Measurements from ENCODE around the gene IGF1R. TPM values are rescaled to one million over a fixed set of nuclear protein-coding genes. Genes with fewer than 3 reads are reported as not detected.

IGF1R gene
- total RNA-seq, 2 donors from 2014 or later, result 25.7 to 40.1 TPM

DNA sequence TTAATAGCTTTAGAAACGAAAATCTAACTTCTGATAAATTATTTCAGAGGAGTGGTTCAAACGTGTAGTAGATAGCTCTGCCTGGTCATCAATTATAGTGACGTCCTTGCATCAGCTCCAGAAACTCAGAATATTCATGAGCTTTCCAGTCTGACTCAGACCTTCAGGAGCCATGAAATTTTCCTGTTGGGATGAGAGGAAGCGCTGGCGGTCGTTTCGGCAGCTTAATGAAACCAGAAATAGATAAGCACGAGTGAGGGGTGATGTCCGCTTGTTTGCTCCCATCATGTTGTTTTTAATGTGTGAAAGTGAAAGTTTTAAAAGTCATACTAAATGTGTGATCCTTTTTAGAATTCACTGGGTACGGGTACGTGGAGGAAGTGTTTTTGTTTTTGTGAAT lies 218.2 kb downstream of the IGF1R start:
- Mint-ChIP-seq H3K4me1 (ENCODE audit: low read depth) (peaks cover 39% of the 10 kb centered on the region), H3K4me3 (peak overlapping the region; percentile 85 to 95), H3K27ac (peak overlapping the region; percentile 87), H3K36me3 (ENCODE audit: insufficient read depth in 2 of 2) (peaks cover 0 to 1% of the 10 kb centered on the region in 2 donors), H3K27me3 (ENCODE audit: low read depth) (no peaks in the 10 kb centered on the region), H3K9me3 (no peaks in the 10 kb centered on the region)
- DNase-seq (no peak), ATAC-seq (replicated peaks in 1 of 2) (no peak)

DNA sequence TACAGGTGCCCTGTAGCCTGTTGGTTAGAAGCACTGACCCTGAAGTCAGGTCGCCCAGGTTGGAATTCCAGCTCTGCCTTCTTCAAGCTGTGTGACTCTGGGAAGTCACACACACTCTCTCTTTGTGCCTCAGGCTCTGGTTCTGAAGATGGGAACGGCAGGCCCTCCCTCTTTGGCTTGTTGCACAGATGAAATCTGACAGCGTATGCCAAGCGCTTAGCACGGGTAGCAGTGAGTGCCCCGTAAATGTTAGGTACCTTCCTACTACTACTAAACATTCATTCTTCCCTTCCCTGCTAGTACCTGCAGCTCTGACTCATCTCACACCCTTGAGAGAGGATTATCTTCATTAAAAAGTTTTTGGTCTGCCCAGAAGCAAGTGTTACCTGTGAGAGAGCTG lies 220.2 kb downstream of the IGF1R start:
- no peaks in the 10 kb centered on the region for H3K27me3 Mint-ChIP-seq (ENCODE audit: low read depth)
- H3K4me1 Mint-ChIP-seq (ENCODE audit: low read depth), result peaks cover 48% of the 10 kb centered on the region
- no peaks in the 10 kb centered on the region for H3K9me3 Mint-ChIP-seq
- DNase-seq, result no peak
- no peak for ATAC-seq (replicated peaks in 1 of 2)
- H3K36me3 Mint-ChIP-seq (ENCODE audit: insufficient read depth in 2 of 2), result peaks cover 0 to 1% of the 10 kb centered on the region in 2 donors
- no peak overlapping the region for H3K27ac Mint-ChIP-seq
- no peak overlapping the region for H3K4me3 Mint-ChIP-seq

- no peak for ATAC-seq (replicated peaks in 1 of 2)
- H3K4me3 Mint-ChIP-seq, result no peak overlapping the region
- no peaks in the 10 kb centered on the region for H3K27me3 Mint-ChIP-seq (ENCODE audit: low read depth)
- DNase-seq, result no peak
- no peaks in the 10 kb centered on the region for H3K36me3 Mint-ChIP-seq (ENCODE audit: insufficient read depth in 2 of 2)
- H3K4me1 Mint-ChIP-seq (ENCODE audit: low read depth), result peaks cover 48% of the 10 kb centered on the region
- H3K9me3 Mint-ChIP-seq, result no peaks in the 10 kb centered on the region
- no peak overlapping the region for H3K27ac Mint-ChIP-seq
These were observed 222.4 kb downstream of the IGF1R start for GRCh38 chr15:98870788-98871187.

DNA sequence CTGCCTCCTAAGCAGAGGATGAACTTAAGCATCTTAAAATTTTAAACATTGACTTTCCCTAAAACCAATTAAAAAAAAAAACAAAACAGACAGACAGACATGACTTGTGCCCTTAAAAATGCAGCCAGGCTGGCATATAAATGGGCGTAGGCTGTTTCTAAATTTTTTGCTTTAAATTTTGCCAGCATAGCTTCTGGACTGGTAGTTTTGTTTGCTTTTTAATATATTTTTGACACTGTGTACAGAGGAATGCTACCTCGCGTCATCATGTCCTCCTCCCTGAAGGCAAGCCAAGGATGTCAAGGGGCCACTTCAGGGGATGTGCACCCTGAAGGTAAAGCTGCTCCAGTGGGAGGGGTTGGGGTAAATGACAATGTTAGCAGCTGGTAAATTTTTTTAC lies 224.4 kb downstream of the IGF1R start:
- Mint-ChIP-seq H3K4me1 (ENCODE audit: low read depth) (peaks cover 35% of the 10 kb centered on the region), H3K9me3 (no peaks in the 10 kb centered on the region), H3K36me3 (ENCODE audit: insufficient read depth in 2 of 2) (no peaks in the 10 kb centered on the region), H3K27ac (no peak overlapping the region), H3K4me3 (no peak overlapping the region), H3K27me3 (ENCODE audit: low read depth) (no peaks in the 10 kb centered on the region)
- no peak for ATAC-seq (replicated peaks in 1 of 2)
- no peak for DNase-seq

- H3K27ac Mint-ChIP-seq, result no peak overlapping the region
- peaks cover 32% of the 10 kb centered on the region for H3K4me1 Mint-ChIP-seq (ENCODE audit: low read depth)
- no peaks in the 10 kb centered on the region for H3K27me3 Mint-ChIP-seq (ENCODE audit: low read depth)
- H3K9me3 Mint-ChIP-seq, result no peaks in the 10 kb centered on the region
- no peak for DNase-seq
- peak overlapping the region; percentile 36 to 48 for H3K4me3 Mint-ChIP-seq
- H3K36me3 Mint-ChIP-seq (ENCODE audit: insufficient read depth in 2 of 2), result no peaks in the 10 kb centered on the region
- peak; percentile 25 to 43 for ATAC-seq (replicated peaks in 1 of 2)
These were observed 225.3 kb downstream of the IGF1R start for GRCh38 chr15:98873441-98874218.

DNA sequence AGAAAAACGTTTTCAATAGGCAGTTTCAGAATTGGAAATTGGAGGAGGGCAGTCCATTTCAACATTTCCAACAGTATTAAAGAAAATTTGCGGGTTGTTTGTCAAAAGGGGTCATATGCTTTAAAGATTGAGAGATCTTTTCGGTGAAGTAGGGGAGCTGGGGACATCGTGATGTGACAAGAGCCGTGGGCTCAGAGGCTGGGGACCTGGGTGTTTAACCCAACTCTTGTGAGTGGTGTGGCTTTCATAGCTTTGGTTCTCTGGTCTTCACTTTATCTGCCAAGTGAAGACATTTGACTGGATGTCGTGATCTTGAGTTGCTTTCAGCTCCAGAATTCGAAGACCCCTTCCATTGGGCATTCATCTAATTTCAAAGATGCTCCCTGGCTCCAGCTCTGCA lies 226.0 kb downstream of the IGF1R start:
- no peaks in the 10 kb centered on the region for H3K27me3 Mint-ChIP-seq (ENCODE audit: low read depth)
- H3K27ac Mint-ChIP-seq, result no peak overlapping the region
- no peaks in the 10 kb centered on the region for H3K36me3 Mint-ChIP-seq (ENCODE audit: insufficient read depth in 2 of 2)
- H3K9me3 Mint-ChIP-seq, result no peaks in the 10 kb centered on the region
- no peak for ATAC-seq (replicated peaks in 1 of 2)
- H3K4me3 Mint-ChIP-seq, result no peak overlapping the region
- no peak for DNase-seq
- H3K4me1 Mint-ChIP-seq (ENCODE audit: low read depth), result peaks cover 31% of the 10 kb centered on the region

DNA sequence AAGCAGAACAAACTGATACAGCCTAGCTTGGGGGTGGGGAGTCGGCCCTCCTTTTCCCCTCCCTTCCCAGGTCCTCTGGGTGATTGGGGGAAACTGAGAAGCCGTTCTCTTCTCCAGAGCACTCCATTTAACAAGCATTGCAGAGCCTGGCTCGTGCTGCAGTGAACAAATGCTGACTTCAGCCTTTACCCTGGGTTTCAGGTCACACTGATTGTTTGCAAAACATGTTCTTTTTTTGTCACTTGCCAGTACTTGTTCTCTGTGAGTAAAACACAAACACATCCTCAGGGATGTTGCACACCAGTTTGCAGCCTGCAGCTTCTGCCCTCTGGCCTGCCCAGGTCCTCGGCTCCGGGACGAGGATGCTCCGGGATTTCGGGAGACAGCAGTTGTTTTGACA lies 226.4 kb downstream of the IGF1R start:
- Mint-ChIP-seq H3K27ac (no peak overlapping the region), H3K27me3 (ENCODE audit: low read depth) (no peaks in the 10 kb centered on the region), H3K9me3 (no peaks in the 10 kb centered on the region), H3K4me3 (no peak overlapping the region), H3K4me1 (ENCODE audit: low read depth) (peaks cover 31% of the 10 kb centered on the region), H3K36me3 (ENCODE audit: insufficient read depth in 2 of 2) (no peaks in the 10 kb centered on the region)
- DNase-seq (no peak), ATAC-seq (replicated peaks in 1 of 2) (no peak)

DNA sequence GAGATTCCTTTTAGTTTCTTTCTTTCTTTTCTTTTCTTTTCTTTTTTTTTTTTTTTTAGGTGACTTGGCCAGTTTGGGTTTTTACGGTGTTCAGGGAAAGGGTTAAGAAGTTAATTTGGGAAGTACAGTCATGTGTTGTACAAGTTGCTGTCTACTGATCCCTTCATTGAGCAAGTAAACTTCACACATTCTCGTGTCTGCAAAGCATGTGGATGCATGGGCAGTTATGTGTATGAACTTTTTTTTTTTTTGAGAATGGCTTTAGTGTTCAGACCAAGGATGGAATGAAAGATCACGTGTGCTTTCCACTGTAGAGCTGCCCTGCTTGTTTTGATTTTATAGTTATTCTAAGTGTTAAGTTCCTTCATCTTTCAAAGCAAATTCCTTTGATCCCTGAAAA lies 227.0 kb downstream of the IGF1R start:
- Mint-ChIP-seq H3K36me3 (ENCODE audit: insufficient read depth in 2 of 2) (no peaks in the 10 kb centered on the region), H3K27me3 (ENCODE audit: low read depth) (no peaks in the 10 kb centered on the region), H3K9me3 (no peaks in the 10 kb centered on the region), H3K4me3 (no peak overlapping the region), H3K4me1 (ENCODE audit: low read depth) (peaks cover 31% of the 10 kb centered on the region), H3K27ac (no peak overlapping the region)
- DNase-seq (no peak), ATAC-seq (replicated peaks in 1 of 2) (no peak)

DNA sequence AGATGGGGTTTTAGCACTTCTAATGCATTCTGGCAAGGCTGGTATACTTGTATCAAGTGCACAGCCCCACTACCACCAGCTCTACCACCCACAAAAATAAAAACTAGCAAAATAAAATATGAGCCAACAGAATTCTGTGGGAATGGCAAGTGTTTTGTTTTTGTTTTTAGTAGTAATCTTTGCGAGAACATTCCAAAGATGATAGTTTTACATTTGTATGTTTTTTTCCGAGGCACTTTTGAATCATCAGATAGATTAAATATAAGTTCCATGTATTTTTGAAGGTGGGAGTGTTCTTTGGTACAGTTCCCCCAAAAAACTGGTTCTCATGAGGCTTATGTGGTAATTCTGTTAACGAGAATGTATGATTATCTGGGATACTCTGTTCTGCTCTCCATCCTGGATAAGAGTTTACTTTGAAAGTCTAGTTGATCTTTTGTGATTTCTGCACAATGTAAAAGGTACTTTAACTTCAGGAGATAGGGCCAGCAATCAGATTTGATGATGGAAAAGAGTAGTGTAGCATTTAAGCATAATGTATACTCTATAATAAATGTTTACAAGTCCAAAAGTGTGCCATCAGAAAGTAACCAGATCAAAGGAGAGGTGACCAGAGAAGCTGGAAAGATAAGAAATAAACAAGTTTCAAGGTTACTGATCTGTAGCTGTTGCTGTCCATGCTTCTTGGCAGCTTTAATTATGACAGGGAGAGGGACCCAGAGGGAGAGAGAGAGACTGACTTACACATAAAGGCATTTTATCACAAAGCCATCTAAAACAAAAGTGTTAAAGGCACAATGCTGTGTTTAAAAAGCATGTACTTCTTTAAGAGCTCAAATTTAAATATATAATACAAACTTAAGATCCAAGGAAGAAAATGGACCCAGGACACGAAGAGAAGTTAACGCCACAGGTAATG lies 228.4 kb downstream of the IGF1R start:
- Mint-ChIP-seq H3K27me3 (ENCODE audit: low read depth) (no peaks in the 10 kb centered on the region), H3K27ac (no peak overlapping the region), H3K36me3 (ENCODE audit: insufficient read depth in 2 of 2) (no peaks in the 10 kb centered on the region), H3K9me3 (no peaks in the 10 kb centered on the region), H3K4me1 (ENCODE audit: low read depth) (peaks cover 31% of the 10 kb centered on the region), H3K4me3 (no peak overlapping the region)
- ATAC-seq (replicated peaks in 1 of 2) (no peak), DNase-seq (no peak)

- H3K4me1 Mint-ChIP-seq (ENCODE audit: low read depth), result peaks cover 28% of the 10 kb centered on the region
- ATAC-seq (replicated peaks in 1 of 2) (no peak), DNase-seq (no peak)
- no peak overlapping the region for H3K27ac Mint-ChIP-seq
- no peaks in the 10 kb centered on the region for H3K36me3 Mint-ChIP-seq (ENCODE audit: insufficient read depth in 2 of 2)
- H3K4me3 Mint-ChIP-seq, result no peak overlapping the region
- no peaks in the 10 kb centered on the region for H3K9me3 Mint-ChIP-seq
- H3K27me3 Mint-ChIP-seq (ENCODE audit: low read depth), result no peaks in the 10 kb centered on the region
These were observed 229.8 kb downstream of the IGF1R start for GRCh38 chr15:98878172-98878571.

GRCh38 chr15:98878862-98879261 lies 230.5 kb downstream of the IGF1R start:
- Mint-ChIP-seq H3K4me3 (no peak overlapping the region), H3K4me1 (ENCODE audit: low read depth) (peaks cover 21% of the 10 kb centered on the region), H3K9me3 (no peaks in the 10 kb centered on the region), H3K27me3 (ENCODE audit: low read depth) (no peaks in the 10 kb centered on the region), H3K27ac (no peak overlapping the region), H3K36me3 (ENCODE audit: insufficient read depth in 2 of 2) (no peaks in the 10 kb centered on the region)
- ATAC-seq (replicated peaks in 1 of 2), result no peak
- DNase-seq, result no peak

DNA sequence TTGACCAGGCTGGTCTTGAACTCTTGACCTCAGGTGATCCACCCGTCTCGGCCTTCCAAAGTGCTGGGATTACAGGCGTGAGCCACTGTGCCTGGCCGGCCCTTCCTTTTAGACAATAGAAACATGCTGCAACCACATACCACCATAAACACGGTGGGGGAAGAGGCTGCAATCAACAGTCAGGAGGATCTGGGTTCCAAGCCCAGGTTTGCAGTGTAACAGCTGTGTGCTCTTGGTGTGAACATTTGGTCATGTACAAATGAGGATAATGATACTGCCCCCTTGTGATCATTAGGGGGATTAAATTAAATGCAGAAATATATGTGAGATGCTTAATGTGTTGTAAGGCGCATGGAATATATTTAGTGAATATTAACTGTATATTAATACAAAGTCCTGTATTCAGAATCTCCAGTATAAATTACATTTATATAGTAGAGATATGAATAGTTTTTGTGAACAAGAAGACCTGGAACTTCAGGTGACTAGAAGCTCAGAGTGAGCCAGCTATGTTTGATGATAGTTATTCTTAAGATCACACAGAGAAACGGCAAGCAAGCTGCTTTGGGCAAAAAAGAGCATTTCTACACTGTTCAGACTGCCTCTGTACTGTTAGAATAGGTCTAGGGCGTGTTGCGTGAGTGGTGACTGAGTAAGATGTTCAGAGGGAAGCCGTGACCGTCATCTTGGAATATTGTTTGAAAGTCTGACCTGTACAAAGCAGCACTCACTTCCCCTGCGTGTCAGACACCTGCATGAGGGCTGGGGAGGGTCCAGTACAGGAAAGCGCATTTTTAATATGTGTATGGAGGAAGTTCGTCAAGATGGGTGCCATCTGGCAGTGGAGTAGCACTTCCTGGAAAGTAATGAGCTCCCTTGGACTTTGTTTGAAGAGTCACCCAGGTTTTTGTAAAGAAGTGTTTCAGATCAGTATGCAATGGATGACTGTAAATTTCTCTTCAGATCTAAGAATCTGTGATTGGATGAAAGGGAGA lies 233.5 kb downstream of the IGF1R start:
- ATAC-seq (replicated peaks in 1 of 2) (peak in 1 of 2 donors; percentile 45), DNase-seq (no peak)
- Mint-ChIP-seq H3K4me3 (no peak overlapping the region), H3K27me3 (ENCODE audit: low read depth) (no peaks in the 10 kb centered on the region), H3K36me3 (ENCODE audit: insufficient read depth in 2 of 2) (no peaks in the 10 kb centered on the region), H3K9me3 (no peaks in the 10 kb centered on the region), H3K4me1 (ENCODE audit: low read depth) (peaks cover 13% of the 10 kb centered on the region), H3K27ac (no peak overlapping the region)

Measured in activated T-cell treated with anti-CD3 and anti-CD28 coated beads, Interleukin-2, amount 50 U/mL, for 72 hours (primary cell).